Hepatocyte (in vitro differentiated cells): ENCODE measurements around the gene EPHA4.

Experiments
- EZH2 ChIP-seq: fragments of 200-600 bp; sonication (generic); IDR thresholded peaks from 2 replicates; pipeline ENCODE4 v1.6.1; 2016; ENCODE audit warnings: antibody characterized with exemption, mild to moderate bottlenecking, borderline replicate concordance
- EZH2phosphoT487 ChIP-seq: fragments of 200-600 bp; sonication (generic); IDR thresholded peaks from one replicate; pipeline ENCODE4 v1.6.1; 2018; ENCODE audit warnings: antibody characterized with exemption, mild to moderate bottlenecking, low read depth, moderate library complexity; ENCODE audit not compliant: unreplicated experiment, severe bottlenecking
- TF ChIP-seq, protein P1 (sequence below): fragments of 200-600 bp; sonication (generic); IDR thresholded peaks from 2 replicates; pipeline ENCODE4 v1.5.1; 2016; ENCODE audit warnings: antibody characterized with exemption, mild to moderate bottlenecking; ENCODE audit not compliant: poor library complexity

DNA sequence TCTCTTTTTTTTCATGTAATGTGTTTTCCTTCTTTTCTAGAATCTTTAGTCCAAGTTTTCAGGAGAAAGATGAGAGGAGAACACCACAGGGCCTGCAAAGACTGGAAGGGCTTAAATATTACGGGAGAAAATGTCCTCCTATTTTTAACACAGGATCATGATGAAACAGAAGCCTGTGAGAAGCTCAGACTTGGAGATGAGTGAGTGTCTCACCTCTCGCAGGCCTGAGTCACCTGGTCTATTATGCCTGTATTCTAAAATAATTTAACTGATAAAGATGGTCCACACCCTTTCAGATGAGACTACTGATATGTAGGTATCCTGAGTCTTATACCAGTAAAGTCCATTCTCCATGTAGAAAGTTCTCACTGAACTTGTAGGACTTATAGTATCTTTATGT, 143.2 kb downstream of the EPHA4 start:
- TF ChIP-seq, protein P1, sequence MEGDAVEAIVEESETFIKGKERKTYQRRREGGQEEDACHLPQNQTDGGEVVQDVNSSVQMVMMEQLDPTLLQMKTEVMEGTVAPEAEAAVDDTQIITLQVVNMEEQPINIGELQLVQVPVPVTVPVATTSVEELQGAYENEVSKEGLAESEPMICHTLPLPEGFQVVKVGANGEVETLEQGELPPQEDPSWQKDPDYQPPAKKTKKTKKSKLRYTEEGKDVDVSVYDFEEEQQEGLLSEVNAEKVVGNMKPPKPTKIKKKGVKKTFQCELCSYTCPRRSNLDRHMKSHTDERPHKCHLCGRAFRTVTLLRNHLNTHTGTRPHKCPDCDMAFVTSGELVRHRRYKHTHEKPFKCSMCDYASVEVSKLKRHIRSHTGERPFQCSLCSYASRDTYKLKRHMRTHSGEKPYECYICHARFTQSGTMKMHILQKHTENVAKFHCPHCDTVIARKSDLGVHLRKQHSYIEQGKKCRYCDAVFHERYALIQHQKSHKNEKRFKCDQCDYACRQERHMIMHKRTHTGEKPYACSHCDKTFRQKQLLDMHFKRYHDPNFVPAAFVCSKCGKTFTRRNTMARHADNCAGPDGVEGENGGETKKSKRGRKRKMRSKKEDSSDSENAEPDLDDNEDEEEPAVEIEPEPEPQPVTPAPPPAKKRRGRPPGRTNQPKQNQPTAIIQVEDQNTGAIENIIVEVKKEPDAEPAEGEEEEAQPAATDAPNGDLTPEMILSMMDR, result no peak
- TF ChIP-seq EZH2, result no peak
- TF ChIP-seq EZH2phosphoT487, result no peak
